SK-N-MC (cell line): ENCODE data around the gene ARPP21.

Experiments
- DNase-seq: peaks from one replicate; pipeline ENCODE4 v3.0.0-alpha.2; 2011; ENCODE audit warnings: low read depth, low spot score
- H3K27ac ChIP-seq: fragments of 200-600 bp; sonication (generic); 2 replicates; pipeline ENCODE4 v1.5.1; 2016; ENCODE audit warnings: mixed run types
- H3K36me3 ChIP-seq: fragments of 200-600 bp; sonication (generic); 2 replicates; pipeline ENCODE4 v1.6.1; 2017; ENCODE audit warnings: antibody characterized with exemption, low read length, mixed read lengths; ENCODE audit not compliant: insufficient read depth
- H3K4me3 ChIP-seq: fragments of 200-600 bp; sonication (generic); 2 replicates; pipeline ENCODE4 v1.5.1; 2016
- H3K9ac ChIP-seq: fragments of 200-600 bp; sonication (generic); 2 replicates; pipeline ENCODE4 v1.8.0; 2017; ENCODE audit warnings: mixed run types, mixed read lengths; ENCODE audit not compliant: insufficient read length
- H3K9me3 ChIP-seq: fragments of 200-600 bp; sonication (generic); 2 replicates; pipeline ENCODE4 v1.6.1; 2017; ENCODE audit warnings: low read depth, mild to moderate bottlenecking, antibody characterized with exemption, low read length, moderate library complexity, mixed read lengths
- EZH2 ChIP-seq: fragments of 200-600 bp; sonication (generic); IDR thresholded peaks from one replicate; pipeline ENCODE4 v1.6.1; 2017; ENCODE audit warnings: antibody characterized with exemption
- FOXP2 ChIP-seq: optimal IDR thresholded peaks from 2 replicates; pipeline ENCODE3; 2011; ENCODE audit warnings: mild to moderate bottlenecking, moderate library complexity; ENCODE audit not compliant: insufficient read depth; ENCODE audit errors: extremely low read length, control extremely low read depth
- POLR2AphosphoS5 ChIP-seq: IDR thresholded peaks from 2 replicates; pipeline ENCODE4 v1.6.1; 2012; ENCODE audit warnings: mild to moderate bottlenecking, low read depth, low read length, borderline replicate concordance

ARPP21 gene

GRCh38 chr3:35727179-35727578, 87.9 kb downstream of the ARPP21 start:
- H3K36me3 ChIP-seq: no peaks in the 10 kb centered on the region
- H3K27ac ChIP-seq: no peak overlapping the region
- H3K9me3 ChIP-seq: no peaks in the 10 kb centered on the region
- TF ChIP-seq FOXP2 (no peak), POLR2AphosphoS5 (no peak), EZH2 (no peak)
- no peak for DNase-seq
- H3K9ac ChIP-seq: no peak overlapping the region
- no peak overlapping the region for H3K4me3 ChIP-seq

- TF ChIP-seq FOXP2 (no peak), EZH2 (no peak), POLR2AphosphoS5 (no peak)
- no peaks in the 10 kb centered on the region for H3K36me3 ChIP-seq
Measured at GRCh38 chr3:35733341-35733740, 94.0 kb downstream of the ARPP21 start.

DNA sequence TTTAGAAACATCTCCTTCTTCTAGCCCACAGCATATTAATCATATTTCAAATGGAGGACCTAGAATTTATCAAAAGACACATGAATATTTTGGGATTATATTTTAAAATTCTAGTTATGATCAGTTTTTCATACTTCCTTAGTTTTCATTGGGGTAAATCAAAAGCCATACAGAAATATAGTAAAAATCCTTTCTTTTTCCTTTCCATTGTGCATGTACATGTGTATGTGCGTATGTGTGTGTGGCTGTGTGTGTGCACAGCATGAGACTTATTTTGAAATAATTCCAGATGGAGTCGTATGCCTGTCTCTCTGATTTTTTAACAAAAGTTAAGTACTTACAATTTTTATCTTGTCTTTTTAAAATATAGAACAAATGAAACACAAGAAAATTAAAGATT, 94.5 kb downstream of the ARPP21 start:
- Histone ChIP-seq H3K4me3 (no peak overlapping the region), H3K9me3 (no peaks in the 10 kb centered on the region), H3K36me3 (no peaks in the 10 kb centered on the region), H3K27ac (no peak overlapping the region), H3K9ac (no peak overlapping the region)
- no peak for TF ChIP-seq FOXP2
- TF ChIP-seq EZH2: no peak
- TF ChIP-seq POLR2AphosphoS5: no peak
- DNase-seq: no peak

More at GRCh38 chr3:35733341-35733740, 94.0 kb downstream of the ARPP21 start:
- Histone ChIP-seq H3K27ac (no peak overlapping the region), H3K4me3 (no peak overlapping the region), H3K9me3 (no peaks in the 10 kb centered on the region), H3K9ac (no peak overlapping the region)
- no peak for DNase-seq

GRCh38 chr3:35737080-35737479, 97.8 kb downstream of the ARPP21 start:
- H3K4me3 ChIP-seq: no peak overlapping the region
- DNase-seq: no peak
- no peaks in the 10 kb centered on the region; the same call in 1 of the 2 replicates for H3K36me3 ChIP-seq
- H3K27ac ChIP-seq: no peak overlapping the region
- no peak overlapping the region for H3K9ac ChIP-seq
- TF ChIP-seq FOXP2 (no peak), POLR2AphosphoS5 (no peak), EZH2 (no peak)
- H3K9me3 ChIP-seq: no peaks in the 10 kb centered on the region

GRCh38 chr3:35737527-35737926, 98.2 kb downstream of the ARPP21 start:
- Histone ChIP-seq H3K36me3 (no peaks in the 10 kb centered on the region; the same call in 1 of the 2 replicates), H3K4me3 (no peak overlapping the region), H3K9me3 (no peaks in the 10 kb centered on the region), H3K9ac (no peak overlapping the region), H3K27ac (no peak overlapping the region)
- no peak for DNase-seq
- TF ChIP-seq POLR2AphosphoS5 (no peak), EZH2 (no peak), FOXP2 (no peak)

DNA sequence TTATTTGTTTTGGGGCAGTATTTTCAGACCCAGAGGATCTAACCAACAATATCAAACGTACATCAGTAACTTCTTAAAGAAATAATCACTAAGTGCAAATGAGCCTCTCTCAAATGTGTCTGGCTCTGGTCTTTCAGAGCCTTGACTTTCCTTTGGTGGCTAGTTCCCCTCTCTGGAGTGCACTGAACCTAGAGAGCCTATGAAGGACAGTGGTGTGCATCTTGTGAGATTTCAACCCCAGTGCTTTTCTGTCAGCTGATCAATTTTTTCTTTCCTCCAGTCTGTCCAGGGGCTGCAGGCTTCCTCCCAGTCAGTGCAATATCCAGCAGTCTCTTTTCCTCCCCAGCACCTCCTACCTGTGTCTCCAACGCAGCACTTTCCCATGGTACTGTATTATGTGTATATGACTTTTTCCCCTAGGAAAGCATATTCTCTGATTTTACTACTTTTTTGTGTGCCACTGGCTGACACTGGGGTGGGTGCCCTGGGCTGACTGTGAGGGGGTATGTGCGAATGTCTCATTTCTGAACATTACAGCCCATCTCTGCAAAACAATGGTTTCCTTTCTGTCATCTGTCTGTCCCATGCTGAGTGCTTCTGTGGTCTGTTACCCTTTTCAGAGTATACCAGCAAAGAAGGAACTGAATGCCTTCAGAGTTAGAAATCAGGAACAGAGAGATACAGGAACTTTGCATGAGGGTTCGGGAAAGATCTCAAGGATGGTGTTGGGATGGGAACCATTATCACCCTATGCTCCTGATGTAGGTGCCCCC, 98.8 kb downstream of the ARPP21 start:
- Histone ChIP-seq H3K36me3 (no peaks in the 10 kb centered on the region; the same call in 1 of the 2 replicates), H3K4me3 (no peak overlapping the region), H3K9ac (no peak overlapping the region), H3K9me3 (no peaks in the 10 kb centered on the region), H3K27ac (no peak overlapping the region)
- TF ChIP-seq EZH2: no peak
- no peak for TF ChIP-seq FOXP2
- TF ChIP-seq POLR2AphosphoS5: no peak
- DNase-seq: no peak

DNA sequence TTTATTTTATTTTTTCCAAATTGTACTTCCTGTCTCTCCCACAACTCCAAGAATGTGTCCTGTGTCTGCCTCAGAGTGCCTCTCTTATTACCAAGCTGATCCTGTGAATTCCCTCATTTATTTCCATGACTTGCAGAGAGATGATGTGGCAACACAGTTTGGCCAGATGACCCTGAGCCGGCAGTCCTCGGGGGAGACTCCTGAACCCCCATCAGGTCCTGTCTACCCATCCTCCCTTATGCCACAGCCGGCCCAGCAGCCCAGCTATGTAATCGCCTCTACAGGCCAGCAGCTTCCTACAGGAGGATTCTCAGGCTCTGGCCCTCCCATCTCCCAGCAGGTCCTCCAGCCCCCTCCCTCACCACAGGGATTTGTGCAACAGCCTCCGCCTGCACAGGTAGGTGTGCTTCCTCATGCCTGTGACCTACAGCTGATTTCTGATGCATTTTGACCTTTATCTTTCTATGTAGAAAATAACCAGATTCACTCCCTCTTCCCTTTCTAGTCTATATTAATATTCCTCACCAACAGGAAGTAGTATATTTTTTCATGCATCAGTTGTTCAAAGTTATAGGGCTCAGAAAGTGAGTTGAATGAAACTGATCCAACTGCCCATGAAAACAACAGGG, 100.0 kb downstream of the ARPP21 start:
- TF ChIP-seq POLR2AphosphoS5 (no peak), EZH2 (no peak), FOXP2 (no peak)
- Histone ChIP-seq H3K9me3 (no peaks in the 10 kb centered on the region), H3K4me3 (no peak overlapping the region), H3K36me3 (no peaks in the 10 kb centered on the region; the same call in 1 of the 2 replicates), H3K9ac (no peak overlapping the region), H3K27ac (no peak overlapping the region)
- DNase-seq: no peak

GRCh38 chr3:35739964-35740527, 100.7 kb downstream of the ARPP21 start:
- Histone ChIP-seq H3K36me3 (no peaks in the 10 kb centered on the region; the same call in 1 of the 2 replicates), H3K9ac (no peak overlapping the region), H3K27ac (no peak overlapping the region), H3K9me3 (no peaks in the 10 kb centered on the region), H3K4me3 (no peak overlapping the region)
- no peak for TF ChIP-seq POLR2AphosphoS5
- TF ChIP-seq FOXP2: no peak
- TF ChIP-seq EZH2: no peak
- no peak for DNase-seq
